LoVo (cell line): ENCODE measurements around the gene CTIF.
A peak's percentile ranks its signal among the peaks of the same experiment; 100 is the strongest.

Source experiments
- DNase-seq: peaks from one replicate; pipeline ENCODE4 v3.0.0-alpha.2; 2016; ENCODE audit warnings: low spot score

The CTIF gene

DNA sequence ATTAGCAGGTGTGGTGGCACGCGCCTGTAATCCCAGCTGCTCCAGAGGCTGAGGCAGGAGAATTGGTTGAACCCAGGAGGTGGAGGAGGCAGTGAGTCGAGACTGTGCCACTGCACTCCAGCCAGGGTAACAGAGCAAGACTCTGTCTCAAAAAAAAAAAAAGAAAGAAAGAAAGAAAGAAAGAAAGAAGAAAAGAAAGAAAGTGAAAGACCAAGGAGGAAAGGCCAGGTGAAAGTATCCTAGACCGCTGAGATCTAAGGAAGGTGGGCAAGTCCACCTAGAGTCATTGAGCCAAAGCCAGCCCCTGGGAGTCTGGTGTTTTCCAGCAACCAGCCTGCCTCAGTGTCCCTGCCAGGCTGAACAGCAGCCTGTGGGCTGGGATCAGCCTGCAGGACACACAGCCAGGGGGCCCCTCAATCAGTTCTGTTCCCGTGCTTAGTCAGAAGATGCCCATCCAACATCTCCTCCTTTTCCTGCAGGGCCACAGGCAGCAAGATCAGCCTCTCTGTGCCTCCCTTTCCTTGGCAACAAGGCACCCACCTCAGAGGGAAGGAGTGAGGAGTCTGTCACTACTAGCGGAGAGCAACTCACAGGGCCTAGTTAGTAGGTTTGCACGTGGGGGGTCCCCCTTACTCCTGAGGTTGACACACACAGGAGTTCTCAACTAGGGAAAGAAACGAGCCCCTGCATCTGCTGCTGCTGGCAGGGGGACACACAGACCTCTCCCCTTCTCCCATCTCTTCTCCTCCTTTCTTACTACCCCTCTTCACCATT, 347.9 kb downstream of the CTIF start:
- no peak for DNase-seq

DNA sequence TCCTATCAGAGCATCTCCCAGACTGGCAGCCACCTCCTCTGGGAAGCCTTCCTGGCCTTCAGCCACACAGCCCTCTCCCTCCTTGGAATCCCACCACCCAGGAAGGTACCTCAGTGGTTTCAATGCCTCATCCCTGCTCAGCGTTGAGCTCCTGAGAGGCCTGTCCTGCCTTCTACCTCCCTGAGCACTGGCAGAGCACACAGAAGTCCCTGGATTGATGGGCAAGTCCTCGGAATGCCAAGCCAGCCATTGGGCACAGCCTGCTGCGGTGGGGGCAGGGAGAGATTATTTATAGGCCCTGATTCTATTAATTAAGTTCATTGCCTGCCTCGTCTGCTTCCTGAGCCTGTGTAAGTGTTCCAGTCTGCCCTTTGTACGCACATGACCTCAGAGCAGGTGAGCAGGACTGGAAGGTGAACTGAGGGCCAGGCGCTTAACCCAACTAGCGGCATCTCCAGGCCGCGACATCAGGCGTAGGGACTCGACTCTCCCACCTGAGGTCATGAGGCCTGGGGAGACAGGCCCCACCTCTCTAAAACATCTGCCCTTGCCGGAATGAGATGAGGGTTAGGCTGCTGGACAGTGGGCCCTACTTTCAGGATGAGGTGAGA, 348.6 kb downstream of the CTIF start:
- DNase-seq, result no peak

DNA sequence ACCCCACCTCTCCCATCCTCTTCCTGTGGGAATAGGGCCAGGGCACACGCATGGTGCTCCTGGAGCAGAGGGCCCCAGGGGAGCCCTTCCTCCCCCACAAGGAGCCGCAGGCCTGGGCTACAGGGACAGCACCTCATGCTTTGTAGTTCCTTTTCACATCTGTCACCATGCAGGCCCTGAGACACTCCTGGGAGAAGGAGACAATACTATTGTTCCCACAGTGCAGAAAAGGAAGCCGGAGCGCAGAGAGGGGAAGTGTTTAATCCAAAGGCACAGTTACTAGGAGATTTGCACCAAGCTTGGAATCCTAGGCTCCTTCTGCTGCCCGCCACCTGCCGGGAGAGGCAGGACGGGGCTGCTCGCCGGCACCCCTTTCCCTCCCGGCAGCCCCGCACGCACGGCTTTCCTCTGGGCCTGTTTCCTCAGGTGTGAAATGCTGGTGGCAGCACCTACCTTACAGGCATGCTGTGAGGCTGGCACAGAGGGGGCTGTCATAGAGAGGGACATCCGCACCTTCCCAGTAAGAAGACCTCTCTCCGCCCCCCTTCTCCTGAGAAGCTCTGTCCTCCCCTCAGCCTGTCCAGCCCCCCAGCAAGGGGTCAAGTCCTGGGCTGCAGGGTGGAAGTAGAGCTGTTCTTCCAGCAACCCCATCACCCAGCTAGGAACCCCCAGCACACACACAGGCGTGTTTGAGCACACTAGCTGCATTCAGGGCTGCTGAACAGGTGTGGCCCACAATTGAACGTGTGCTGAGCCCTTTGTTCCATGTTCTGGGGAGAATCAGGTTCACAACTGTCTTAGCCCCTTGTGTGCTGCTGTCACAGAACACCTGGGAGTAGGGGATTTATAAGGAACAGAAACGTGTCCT, 349.3 kb downstream of the CTIF start:
- DNase-seq, result no peak

DNA sequence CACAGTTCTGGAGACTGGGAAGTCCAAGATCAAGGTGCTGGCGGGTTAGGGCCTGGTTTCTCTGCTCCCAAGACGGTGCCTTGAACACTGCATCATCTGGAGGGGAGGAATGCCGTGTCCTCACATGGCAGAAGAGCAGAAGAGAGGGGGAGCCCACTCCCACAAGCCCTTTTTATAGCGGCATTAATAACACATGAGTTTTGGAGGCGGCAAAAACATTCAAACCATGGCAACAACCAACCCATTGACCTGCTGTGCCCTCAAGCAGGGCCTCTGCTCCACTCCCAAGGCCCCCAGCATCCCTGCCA, 349.9 kb downstream of the CTIF start:
- no peak for DNase-seq

DNA sequence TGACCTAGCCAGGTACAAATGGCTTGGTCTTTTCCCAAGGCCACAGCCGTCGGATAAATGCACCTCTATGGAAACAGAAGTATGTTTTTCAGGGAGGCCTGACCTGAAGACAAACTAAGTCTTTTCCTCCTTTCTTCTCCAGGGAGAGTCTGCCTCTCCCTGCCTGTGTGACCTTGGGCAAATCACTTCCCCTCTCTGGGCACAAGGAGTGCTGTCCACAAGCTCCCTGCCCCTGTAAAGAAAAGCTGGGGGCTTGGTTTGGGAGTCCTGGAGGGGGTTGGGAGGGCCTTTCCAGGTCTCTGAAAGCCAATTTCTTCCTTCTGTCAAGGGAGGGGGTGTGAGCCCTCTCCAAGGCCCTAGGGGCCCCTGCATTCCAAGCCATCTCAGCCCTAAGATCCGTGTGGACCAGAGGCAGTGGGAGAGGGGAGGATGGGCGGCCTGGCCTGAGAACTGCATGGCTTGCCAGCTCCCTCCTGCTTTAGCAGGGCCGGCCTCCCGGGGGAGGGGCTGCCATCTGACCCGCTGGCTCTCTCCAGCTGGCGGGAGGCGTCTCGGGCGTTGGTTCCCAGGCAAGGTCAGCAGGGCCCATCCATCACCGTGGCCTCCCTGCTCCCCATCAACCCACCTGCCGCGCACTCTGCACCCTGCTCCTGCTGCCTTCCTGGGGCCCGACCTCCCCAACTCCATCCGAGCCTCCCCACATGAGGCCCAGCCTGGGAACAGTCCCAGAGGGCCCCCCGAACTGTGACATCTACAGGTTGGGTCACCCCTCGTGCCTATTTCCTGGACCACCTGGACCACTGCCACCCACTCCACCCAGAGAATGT, 350.5 kb downstream of the CTIF start:
- DNase-seq, result no peak

DNA sequence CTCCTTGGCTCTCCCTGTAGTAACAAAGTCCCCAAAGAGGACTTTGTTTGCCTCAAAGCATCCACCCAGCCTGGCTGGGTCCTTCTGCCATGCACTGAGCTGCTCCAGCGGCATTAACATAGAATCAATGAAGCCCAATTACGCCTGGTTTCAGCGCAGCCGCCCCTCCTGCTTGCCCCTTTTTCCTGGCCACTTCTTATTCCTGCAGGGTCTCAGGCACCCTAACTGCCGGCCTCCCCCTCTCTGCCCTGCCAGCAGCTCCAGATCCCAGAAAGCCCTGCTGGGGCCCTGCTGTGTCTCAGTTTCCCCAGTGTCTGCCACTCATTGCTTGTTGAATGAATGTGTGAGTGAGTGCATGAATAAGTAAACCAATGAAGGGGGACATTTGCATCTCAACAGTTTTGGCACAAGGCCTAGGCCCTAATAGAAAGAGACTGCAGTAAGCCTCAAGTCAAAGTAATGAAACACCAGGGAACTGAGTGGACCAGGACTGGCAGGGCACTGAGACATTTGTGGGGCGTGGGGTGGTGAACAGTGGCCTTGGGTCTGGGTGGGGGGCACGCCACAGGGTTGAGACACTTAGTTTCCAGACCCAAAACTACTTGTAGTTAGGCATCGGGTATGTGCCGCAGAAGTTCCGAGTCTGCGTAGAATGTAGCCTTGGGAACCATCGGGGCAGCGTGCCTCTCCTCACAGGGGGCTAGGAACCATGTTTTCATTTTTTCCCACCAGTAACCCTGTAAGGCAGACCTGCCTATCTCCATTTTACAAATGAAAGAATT, 351.3 kb downstream of the CTIF start:
- DNase-seq, result no peak

DNA sequence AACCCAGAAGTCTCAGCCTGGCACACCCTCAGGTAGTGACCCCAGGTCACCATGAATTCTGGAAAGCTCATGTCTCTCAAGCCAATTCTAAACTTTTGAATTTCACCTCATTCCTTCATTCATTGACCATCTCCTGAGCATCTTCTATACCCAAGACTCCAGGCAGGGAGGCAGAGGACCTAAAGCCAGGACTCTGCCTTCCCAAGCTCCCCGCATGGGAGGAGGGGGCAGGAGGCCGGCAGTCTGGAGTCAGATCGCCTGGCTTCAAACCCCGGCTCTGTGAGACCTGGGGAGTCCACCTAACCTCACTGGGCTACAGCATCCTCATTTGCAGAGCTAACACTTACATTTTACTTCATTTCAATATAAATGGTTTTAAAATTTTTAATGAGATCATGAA, 352.9 kb downstream of the CTIF start:
- DNase-seq, result no peak

DNA sequence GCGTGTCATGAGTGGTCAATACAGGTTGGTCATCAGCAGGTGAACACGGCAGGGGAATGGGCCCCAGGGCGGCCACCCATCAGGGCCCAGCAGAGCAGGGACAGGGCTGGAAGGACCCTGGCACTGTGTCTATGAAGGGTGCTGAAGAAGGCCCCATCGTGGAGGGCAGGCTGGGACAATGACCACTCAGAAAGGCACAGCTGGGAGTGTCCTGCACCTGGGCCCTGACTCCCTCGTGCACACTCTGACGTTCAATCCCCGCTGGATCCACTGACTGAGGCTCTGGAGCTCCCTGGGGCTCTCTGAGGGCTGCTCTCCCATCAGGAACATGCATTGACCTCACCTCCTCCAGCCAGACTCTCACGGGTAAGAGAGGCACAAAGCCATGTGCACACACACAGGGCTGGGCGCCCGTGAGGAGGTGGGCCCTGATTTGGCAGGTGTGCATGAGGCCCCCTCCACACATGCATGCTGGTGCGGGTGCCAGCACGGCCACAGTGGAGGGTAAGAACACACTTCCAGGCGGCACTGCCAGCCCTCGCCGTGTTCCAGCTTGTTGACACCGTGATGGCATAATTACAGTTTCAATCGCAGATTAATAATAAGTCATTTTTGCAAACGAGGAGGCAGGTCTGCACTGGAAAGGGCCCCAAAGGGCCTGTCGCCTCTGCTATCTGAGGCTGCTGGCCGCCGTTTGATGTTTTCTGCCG, 353.5 kb downstream of the CTIF start:
- no peak for DNase-seq

DNA sequence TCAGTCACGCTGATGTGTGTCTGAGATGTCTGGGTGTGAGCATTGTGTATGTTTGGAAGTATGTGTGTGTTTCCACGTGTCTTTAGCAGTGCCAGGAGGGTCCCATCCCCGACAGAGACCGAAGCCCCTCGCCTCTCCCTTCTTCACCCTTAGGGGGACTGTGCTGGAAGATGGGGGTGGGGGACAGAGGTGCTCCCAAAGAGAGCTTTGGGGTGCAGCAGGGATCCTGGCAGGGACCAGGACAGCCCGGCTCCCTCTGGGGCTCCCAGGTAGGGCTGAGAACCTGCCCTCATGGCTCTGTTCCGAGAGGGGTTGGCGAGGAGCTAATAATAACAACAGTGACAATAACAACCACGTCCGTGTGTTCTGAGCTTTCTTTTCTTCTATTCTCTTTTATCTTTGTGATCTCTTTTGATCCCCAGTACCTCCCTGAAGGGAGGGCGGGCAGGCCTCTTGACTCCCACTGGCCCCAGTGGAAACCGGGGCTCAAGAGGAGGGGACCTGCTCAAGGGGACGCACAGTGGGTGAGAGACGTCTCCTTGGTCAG, 354.3 kb downstream of the CTIF start:
- no peak for DNase-seq

DNA sequence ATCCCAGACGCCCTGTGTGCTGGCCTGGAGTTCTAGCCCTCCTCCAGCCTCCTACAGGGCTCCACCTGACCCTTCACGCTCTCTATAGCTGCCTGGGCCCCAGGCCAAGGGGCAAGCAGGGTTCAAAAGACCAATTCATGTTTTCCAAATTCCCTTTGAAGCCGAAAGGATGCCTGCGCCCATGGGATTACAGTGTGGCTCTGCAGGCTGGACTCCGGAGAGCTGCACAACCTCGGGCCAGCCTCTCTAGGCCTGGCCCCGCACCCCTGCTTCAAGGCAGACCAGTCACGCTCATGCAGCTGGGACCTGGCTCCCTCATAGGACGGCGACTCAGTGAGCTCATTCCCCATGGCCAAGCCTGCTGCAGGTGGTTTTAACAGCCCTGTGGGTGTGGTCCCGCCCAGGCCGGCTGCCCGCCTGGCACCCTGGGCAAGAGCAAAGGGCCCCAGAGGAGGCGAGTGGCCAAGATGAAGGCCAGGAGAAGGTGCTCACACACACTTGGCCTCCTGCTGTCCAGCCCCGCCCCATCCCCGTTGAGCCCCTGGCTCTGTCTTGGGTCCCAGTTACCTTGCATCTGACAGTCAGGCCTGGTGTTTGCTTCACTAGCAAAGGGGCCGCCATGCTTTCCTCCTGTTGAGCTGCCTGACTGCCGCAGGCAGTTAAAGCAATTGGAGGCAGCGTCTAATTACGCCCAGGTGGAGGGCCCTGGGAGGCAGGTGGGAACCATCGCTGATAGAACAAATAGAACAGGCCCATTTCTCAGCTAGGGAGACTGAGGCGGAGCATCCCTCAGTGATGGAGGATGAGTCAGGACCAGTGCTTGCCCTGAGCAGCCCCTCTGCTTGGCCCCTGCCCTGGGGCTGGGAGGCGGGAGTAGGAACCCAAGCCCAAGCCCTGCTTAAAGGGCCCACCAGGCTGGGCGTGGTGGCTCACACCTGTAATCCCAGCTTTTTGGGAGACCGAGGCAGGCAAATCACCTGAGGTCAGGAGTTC, 355.1 kb downstream of the CTIF start:
- DNase-seq, result no peak

DNA sequence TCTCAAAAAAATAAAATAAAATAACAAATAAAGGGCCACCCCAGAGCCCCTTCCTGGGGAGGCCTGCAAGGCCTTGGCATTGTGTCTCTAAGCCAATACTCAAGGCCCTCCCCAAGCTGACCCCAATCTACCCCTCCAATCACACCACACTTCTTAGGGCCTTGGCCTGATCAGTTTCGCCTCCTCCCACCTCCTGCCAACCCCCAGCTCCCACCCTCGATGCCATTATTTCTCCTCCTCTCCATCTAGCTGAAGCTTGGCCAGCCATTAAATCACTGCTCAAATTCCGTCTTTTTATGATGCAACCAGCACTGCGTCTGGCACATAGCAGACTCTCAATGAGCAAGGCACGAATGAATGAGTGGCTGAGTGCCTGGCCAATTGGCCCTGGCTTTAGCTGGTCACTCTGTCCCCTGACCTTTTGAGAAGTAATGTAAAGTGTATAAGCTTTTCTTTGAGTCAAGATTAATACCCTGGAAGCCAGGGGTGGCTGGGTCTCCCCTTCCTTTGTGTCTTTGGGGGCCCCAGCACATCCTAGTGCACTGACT, 356.0 kb downstream of the CTIF start:
- no peak for DNase-seq

DNA sequence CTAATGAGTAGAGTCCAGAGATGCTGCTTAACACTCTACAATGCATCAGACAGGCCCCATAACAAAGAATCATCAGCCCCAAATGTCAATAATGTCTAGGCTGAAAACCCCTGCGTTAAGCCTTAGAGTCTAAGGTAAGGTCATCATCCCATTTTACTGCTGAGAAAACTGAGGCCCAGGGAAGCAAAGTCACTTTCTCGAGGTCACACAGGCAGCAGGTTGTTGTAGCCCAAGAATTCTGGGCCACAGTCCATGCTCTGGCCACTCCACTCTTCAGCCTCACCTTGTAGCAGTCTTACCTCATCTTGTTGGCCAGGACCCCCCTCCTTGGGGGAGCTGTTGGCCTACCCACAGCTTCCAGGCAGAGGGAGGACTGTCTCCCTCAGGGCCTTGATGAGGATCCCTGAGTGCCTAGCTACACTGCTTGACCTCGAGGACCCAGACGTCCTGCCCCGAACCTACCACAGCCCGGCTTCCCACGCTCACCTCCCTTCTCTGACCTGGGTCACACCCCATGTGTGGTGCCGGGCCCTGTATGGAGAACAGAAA, 357.6 kb downstream of the CTIF start:
- no peak for DNase-seq

DNA sequence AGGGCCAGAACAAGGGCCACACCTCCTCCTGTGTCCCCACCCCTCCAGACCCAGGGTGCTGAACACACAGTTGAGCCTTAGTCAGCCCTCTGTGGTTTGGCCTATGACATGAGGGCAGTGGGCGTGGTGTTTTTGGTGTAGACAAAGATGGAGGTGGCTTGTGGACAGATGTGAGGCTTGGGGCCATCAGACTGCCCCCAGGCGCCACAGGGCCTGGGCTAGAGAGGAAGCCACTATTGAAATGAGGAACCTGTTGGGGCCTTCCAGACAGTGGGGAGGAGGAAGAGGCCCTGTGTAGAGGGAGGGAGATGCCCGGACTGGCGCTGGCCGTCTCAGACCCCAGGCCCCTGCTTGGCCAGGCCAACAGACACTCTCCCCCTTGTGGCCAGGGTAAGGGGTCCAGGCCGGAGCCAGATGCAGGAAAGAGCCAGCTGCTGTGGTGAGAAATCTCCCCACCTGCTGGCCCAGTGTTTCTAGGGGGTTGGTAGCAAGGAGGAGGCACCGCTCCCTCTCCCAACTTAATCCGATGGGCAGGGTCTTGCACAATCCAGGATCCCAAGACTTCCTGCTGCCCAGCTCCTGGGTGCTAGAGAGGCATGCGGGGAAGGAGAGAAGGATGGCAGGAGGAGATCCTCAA, 358.2 kb downstream of the CTIF start:
- DNase-seq, result peak; percentile 7

DNA sequence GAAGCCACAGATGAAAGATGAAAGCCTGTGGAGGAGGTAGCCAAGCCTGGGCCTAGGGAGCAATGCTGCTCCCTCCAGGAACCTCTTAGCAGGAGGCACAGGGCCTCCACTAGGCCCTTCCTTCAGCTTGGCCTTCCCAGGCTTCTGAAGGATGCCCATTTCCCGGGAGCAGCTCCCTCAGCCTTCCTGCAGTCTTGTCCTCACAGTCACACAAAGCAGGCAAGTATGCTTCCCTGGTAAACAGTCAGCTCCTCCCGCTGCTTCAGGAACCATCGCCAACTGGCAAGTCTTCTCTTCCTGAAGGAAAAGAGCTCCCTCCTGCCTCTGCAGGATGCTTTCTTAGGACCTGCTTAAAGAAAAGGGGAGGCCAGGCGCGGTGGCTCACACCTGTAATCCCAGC, 358.7 kb downstream of the CTIF start:
- no peak for DNase-seq

DNA sequence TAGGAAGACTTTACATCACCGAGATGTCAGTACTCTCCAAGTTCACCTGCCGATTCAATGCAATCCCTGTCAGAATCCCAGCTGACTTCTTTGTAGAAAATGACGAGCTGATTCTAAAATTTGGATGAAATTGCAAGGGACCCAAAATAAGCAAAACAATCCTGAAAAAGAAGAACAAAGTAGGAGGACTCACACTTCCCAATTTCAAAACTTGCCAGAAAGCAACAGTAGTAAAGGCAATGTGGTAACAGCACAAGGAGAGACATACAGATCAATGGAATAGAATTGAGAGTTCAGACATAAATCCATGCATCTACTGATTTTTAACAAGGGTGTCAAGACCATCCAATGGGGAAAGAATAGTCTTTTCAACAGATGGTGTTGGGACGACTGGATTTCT, 359.7 kb downstream of the CTIF start:
- DNase-seq, result no peak

DNA sequence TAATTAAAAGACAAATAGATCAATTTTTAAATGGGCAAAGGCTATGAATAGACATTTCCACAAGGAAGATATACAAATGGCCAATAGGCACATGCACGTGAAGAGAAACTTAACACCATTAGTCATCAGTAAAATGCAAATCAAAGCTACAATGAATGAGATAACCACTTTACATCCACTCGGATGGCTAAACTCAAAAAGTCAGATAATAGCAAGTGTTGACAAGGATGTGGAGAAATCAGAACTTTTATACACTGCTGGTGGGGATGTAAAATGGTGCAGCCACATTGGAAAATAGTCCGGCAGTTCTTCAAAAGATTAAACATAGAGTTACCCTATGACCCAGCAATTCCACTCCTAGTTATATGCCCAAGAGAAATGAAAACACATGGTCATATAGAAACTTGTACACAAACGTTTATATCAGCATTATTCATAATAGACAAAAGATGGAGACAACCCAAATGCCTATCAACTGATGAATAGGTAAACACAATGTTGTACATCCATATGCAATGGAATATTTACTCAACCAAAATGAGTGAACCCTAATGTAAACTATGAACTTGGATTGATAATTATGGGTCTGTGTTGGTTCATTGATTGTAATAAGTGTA, 360.8 kb downstream of the CTIF start:
- DNase-seq, result no peak

DNA sequence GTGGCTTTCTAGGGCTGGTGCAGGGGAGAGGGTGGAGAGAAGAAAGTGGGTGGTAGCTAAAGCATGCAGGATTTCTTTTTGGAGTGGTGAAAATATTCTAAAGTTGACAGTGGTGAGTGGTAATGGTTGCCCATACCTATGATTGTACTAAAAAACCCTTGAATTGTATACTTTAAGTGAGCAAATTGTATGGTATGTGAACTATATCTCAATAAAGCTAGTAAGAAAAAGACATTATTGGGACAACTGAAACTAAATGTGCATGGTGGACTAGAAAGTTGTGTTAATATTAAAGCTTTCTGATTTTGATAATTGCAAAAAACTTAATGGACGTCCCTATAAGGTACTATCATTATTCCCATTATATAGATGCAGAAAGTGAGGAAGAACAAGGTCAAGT, 361.6 kb downstream of the CTIF start:
- no peak for DNase-seq
